ENCODE measurements around the gene COA5.
A peak's percentile ranks its signal among the peaks of the same experiment; 100 is the strongest.

COA5 gene

GRCh38 chr2:98569197-98569793 is 39.0 kb downstream of the COA5 start:
- peak; percentile 42 for FAIRE-seq
- TF ChIP-seq POLR2A (IDR thresholded peaks at IDR 0.05; ENCODE audit: low read depth, low read length) (no peak), POLR2AphosphoS5 (IDR thresholded peaks at IDR 0.05; ENCODE audit: low read depth, low read length) (no peak), TAF1 (IDR thresholded peaks at IDR 0.05; ENCODE audit: borderline replicate concordance, low read depth, low read length) (no peak)
- peak; percentile 62 for DNase-seq (ENCODE audit: insufficient read length)

GRCh38 chr2:98568161-98568956 is 40.0 kb downstream of the COA5 start:
- FAIRE-seq (no peak), DNase-seq (ENCODE audit: insufficient read length) (no peak)
- TF ChIP-seq TAF1 (IDR thresholded peaks at IDR 0.05; ENCODE audit: borderline replicate concordance, low read depth, low read length) (no peak), POLR2AphosphoS5 (IDR thresholded peaks at IDR 0.05; ENCODE audit: low read depth, low read length) (no peak), POLR2A (IDR thresholded peaks at IDR 0.05; ENCODE audit: low read depth, low read length) (no peak)

GRCh38 chr2:98565941-98566340 is 42.4 kb downstream of the COA5 start:
- DNase-seq (ENCODE audit: insufficient read length) (no peak), FAIRE-seq (no peak)
- TF ChIP-seq TAF1 (IDR thresholded peaks at IDR 0.05; ENCODE audit: borderline replicate concordance, low read depth, low read length) (no peak), POLR2A (IDR thresholded peaks at IDR 0.05; ENCODE audit: low read depth, low read length) (no peak), POLR2AphosphoS5 (IDR thresholded peaks at IDR 0.05; ENCODE audit: low read depth, low read length) (no peak)

GRCh38 chr2:98565286-98565860 is 42.9 kb downstream of the COA5 start:
- DNase-seq (ENCODE audit: insufficient read length) (no peak), FAIRE-seq (no peak)
- TF ChIP-seq POLR2AphosphoS5 (IDR thresholded peaks at IDR 0.05; ENCODE audit: low read depth, low read length) (no peak), TAF1 (IDR thresholded peaks at IDR 0.05; ENCODE audit: borderline replicate concordance, low read depth, low read length) (no peak), POLR2A (IDR thresholded peaks at IDR 0.05; ENCODE audit: low read depth, low read length) (no peak)

- DNase-seq (ENCODE audit: insufficient read length) (no peak), FAIRE-seq (no peak)
Measured at GRCh38 chr2:98564541-98565132, 43.7 kb downstream of the COA5 start.

GRCh38 chr2:98563394-98563793 is 44.9 kb downstream of the COA5 start:
- no peak for DNase-seq (ENCODE audit: insufficient read length)
- TF ChIP-seq POLR2A (IDR thresholded peaks at IDR 0.05; ENCODE audit: low read depth, low read length) (no peak), POLR2AphosphoS5 (IDR thresholded peaks at IDR 0.05; ENCODE audit: low read depth, low read length) (no peak), TAF1 (IDR thresholded peaks at IDR 0.05; ENCODE audit: borderline replicate concordance, low read depth, low read length) (no peak)
- no peak for FAIRE-seq

More at GRCh38 chr2:98564541-98565132, 43.7 kb downstream of the COA5 start:
- TF ChIP-seq POLR2A (IDR thresholded peaks at IDR 0.05; ENCODE audit: low read depth, low read length), result no peak
- TF ChIP-seq POLR2AphosphoS5 (IDR thresholded peaks at IDR 0.05; ENCODE audit: low read depth, low read length), result no peak
- no peak for TF ChIP-seq TAF1 (IDR thresholded peaks at IDR 0.05; ENCODE audit: borderline replicate concordance, low read depth, low read length)

- no peak for DNase-seq (ENCODE audit: insufficient read length)
- no peak for FAIRE-seq
- TF ChIP-seq POLR2AphosphoS5 (IDR thresholded peaks at IDR 0.05; ENCODE audit: low read depth, low read length), result no peak
Measured at GRCh38 chr2:98561902-98562695, 46.2 kb downstream of the COA5 start.

GRCh38 chr2:98561018-98561417 is 47.3 kb downstream of the COA5 start:
- DNase-seq (ENCODE audit: insufficient read length) (no peak), FAIRE-seq (no peak)
- TF ChIP-seq POLR2A (IDR thresholded peaks at IDR 0.05; ENCODE audit: low read depth, low read length) (no peak), TAF1 (IDR thresholded peaks at IDR 0.05; ENCODE audit: borderline replicate concordance, low read depth, low read length) (no peak), POLR2AphosphoS5 (IDR thresholded peaks at IDR 0.05; ENCODE audit: low read depth, low read length) (no peak)

GRCh38 chr2:98560256-98560771 is 48.0 kb downstream of the COA5 start:
- FAIRE-seq, result peak; percentile 36
- DNase-seq (ENCODE audit: insufficient read length), result no peak

GRCh38 chr2:98559581-98559980 is 48.7 kb downstream of the COA5 start:
- FAIRE-seq (no peak), DNase-seq (ENCODE audit: insufficient read length) (no peak)
- TF ChIP-seq POLR2AphosphoS5 (IDR thresholded peaks at IDR 0.05; ENCODE audit: low read depth, low read length), result no peak
- no peak for TF ChIP-seq TAF1 (IDR thresholded peaks at IDR 0.05; ENCODE audit: borderline replicate concordance, low read depth, low read length)
- no peak for TF ChIP-seq POLR2A (IDR thresholded peaks at IDR 0.05; ENCODE audit: low read depth, low read length)

More at GRCh38 chr2:98560256-98560771, 48.0 kb downstream of the COA5 start:
- TF ChIP-seq POLR2A (IDR thresholded peaks at IDR 0.05; ENCODE audit: low read depth, low read length), result no peak
- no peak for TF ChIP-seq POLR2AphosphoS5 (IDR thresholded peaks at IDR 0.05; ENCODE audit: low read depth, low read length)
